Measurements from ENCODE around the gene PTGER3.

- TF ChIP-seq CTCF (IDR thresholded peaks at IDR 0.05; ENCODE audit: low read depth, low read length, missing input control), result no peak
- TF ChIP-seq EGR1 (IDR thresholded peaks at IDR 0.05; ENCODE audit: low read depth in 2 of 2), result no peak
- TF ChIP-seq SP1 (IDR thresholded peaks at IDR 0.05), result no peak
These were observed 81.5 kb downstream of the PTGER3 start for GRCh38 chr1:70966018-70966638.

All from liver (tissue), 3 donors.